Ishikawa (cell line): Measurements from ENCODE around the gene NBAS.

Experiments used
- CEBPB ChIP-seq: IDR thresholded peaks from 2 replicates; pipeline ENCODE4 v1.6.1; 2012
- CREB1 ChIP-seq: IDR thresholded peaks from 2 replicates; pipeline ENCODE4 v1.6.1; 2012; ENCODE audit warnings: low read depth
- EGR1 ChIP-seq: IDR thresholded peaks from 2 replicates; pipeline ENCODE4 v1.6.1; 2012
- EP300 ChIP-seq: IDR thresholded peaks from 2 replicates; pipeline ENCODE4 v1.6.1; 2012; ENCODE audit warnings: borderline replicate concordance
- FOXM1 ChIP-seq: IDR thresholded peaks from 2 replicates; pipeline ENCODE4 v1.6.1; 2012; ENCODE audit warnings: low read depth, borderline replicate concordance
- NFIC ChIP-seq: IDR thresholded peaks from 2 replicates; pipeline ENCODE4 v1.6.1; 2012
- RAD21 ChIP-seq: IDR thresholded peaks from 2 replicates; pipeline ENCODE4 v1.6.1; 2012; ENCODE audit warnings: low read depth
- TAF1 ChIP-seq: IDR thresholded peaks from 2 replicates; pipeline ENCODE4 v1.6.1; 2012; ENCODE audit warnings: low read depth, mild to moderate bottlenecking
- TCF12 ChIP-seq: IDR thresholded peaks from 2 replicates; pipeline ENCODE4 v1.6.1; 2012; ENCODE audit warnings: low read depth
- YY1 ChIP-seq: IDR thresholded peaks from 2 replicates; pipeline ENCODE4 v1.6.1; 2012; ENCODE audit warnings: low read depth
- ZBTB7A ChIP-seq: IDR thresholded peaks from 2 replicates; pipeline ENCODE4 v1.6.1; 2012; ENCODE audit warnings: low read depth
- TF ChIP-seq, protein P1 (sequence below): IDR thresholded peaks from 2 replicates; pipeline ENCODE4 v1.6.1; 2012
- TF ChIP-seq, protein P2 (sequence below): IDR thresholded peaks from 2 replicates; pipeline ENCODE4 v1.6.1; 2012; ENCODE audit warnings: low read depth, mild to moderate bottlenecking

DNA sequence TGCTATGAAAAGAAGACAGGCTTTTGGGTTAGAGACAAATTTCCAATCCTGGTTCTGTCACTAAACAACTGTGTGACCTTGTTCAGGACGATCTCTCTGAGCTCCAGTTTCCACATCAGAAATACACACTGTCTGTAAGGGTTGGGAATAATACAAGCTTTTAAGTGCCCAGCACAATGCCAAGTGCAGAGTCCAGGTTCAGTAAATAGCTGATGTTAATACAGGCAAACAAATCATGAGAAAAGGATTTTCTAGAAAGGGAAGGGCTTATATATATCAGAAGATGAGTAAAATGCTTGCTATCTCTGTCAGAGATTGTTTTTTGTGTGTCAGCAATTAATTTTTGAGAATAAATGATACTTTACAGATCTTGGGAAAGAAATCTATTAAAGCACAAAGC is 388.3 kb downstream of the NBAS start:
- TF ChIP-seq, protein P1, sequence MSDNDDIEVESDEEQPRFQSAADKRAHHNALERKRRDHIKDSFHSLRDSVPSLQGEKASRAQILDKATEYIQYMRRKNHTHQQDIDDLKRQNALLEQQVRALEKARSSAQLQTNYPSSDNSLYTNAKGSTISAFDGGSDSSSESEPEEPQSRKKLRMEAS = no peak
- TF ChIP-seq ZBTB7A = no peak
- TF ChIP-seq CEBPB = no peak
- no peak for TF ChIP-seq TAF1
- TF ChIP-seq TCF12 = no peak
- no peak for TF ChIP-seq YY1
- no peak for TF ChIP-seq RAD21
- TF ChIP-seq EP300 = no peak
- TF ChIP-seq EGR1 = no peak
- TF ChIP-seq CREB1 = no peak
- TF ChIP-seq, protein P2, sequence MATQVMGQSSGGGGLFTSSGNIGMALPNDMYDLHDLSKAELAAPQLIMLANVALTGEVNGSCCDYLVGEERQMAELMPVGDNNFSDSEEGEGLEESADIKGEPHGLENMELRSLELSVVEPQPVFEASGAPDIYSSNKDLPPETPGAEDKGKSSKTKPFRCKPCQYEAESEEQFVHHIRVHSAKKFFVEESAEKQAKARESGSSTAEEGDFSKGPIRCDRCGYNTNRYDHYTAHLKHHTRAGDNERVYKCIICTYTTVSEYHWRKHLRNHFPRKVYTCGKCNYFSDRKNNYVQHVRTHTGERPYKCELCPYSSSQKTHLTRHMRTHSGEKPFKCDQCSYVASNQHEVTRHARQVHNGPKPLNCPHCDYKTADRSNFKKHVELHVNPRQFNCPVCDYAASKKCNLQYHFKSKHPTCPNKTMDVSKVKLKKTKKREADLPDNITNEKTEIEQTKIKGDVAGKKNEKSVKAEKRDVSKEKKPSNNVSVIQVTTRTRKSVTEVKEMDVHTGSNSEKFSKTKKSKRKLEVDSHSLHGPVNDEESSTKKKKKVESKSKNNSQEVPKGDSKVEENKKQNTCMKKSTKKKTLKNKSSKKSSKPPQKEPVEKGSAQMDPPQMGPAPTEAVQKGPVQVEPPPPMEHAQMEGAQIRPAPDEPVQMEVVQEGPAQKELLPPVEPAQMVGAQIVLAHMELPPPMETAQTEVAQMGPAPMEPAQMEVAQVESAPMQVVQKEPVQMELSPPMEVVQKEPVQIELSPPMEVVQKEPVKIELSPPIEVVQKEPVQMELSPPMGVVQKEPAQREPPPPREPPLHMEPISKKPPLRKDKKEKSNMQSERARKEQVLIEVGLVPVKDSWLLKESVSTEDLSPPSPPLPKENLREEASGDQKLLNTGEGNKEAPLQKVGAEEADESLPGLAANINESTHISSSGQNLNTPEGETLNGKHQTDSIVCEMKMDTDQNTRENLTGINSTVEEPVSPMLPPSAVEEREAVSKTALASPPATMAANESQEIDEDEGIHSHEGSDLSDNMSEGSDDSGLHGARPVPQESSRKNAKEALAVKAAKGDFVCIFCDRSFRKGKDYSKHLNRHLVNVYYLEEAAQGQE = no peak
- TF ChIP-seq NFIC = no peak
- TF ChIP-seq FOXM1 = no peak
